K562 (cell line): Measurements from ENCODE around the gene IFNG-AS1. TPM values are rescaled to one million over a fixed set of nuclear protein-coding genes. Genes with fewer than 3 reads are reported as not detected.
A peak's percentile ranks its signal among the peaks of the same experiment; 100 is the strongest.

ENCODE experiments used
- ATAC-seq: fragments of 200-7000 bp; cut with Tn5 transposase; 3 replicates; pipeline ENCODE4 v1.9.1; 2020; ENCODE audit warnings: moderate library complexity
- BruUV-seq: library from RNA; stranded (reverse); fragments of 400-500 nt; replicated peaks from 2 replicates; lab custom pipeline; 2021; lab: Mats Ljungman, UMichigan
- CTCF ChIA-PET: fragments of 300-600 bp; formaldehyde crosslinking; extraction: SDS; loops from one replicate; lab custom pipeline; 2021; ENCODE audit warnings: low intra/inter-chr PET ratio; lab: Yijun Ruan, JAX
- POLR2A ChIA-PET: fragments of 300-600, 350-650 bp; sonication (Branson Sonifier 250); formaldehyde crosslinking; extraction: SDS; loops from one replicate; lab custom pipeline; 2021; ENCODE audit warnings: antibody characterized with exemption, inconsistent platforms; lab: Yijun Ruan, JAX
- DNase-seq, 4 experiments: peaks; one replicate each; pipeline versions ENCODE4 v3.0.0 to v3.0.0-alpha.2; 2011 to 2018; ENCODE audit warnings: low spot score in 3 of 4, mixed read lengths in 3 of 4; ENCODE audit errors: extremely low read depth in 1 of 4
- FAIRE-seq: peaks from 2 replicates; lab custom pipeline; 2011; peaks lifted over from hg19 to GRCh38; lab: Jason Lieb, UNC
- H2AFZ ChIP-seq: 2 replicates; pipeline ENCODE4 v1.6.0; 2011; ENCODE audit warnings: low read depth, low read length, control low read depth, inconsistent platforms
- H3K27ac ChIP-seq: fragments of 200-600 bp; 3 replicates; pipeline ENCODE4 v1.8.0; 2011; ENCODE audit warnings: low read depth, mild to moderate bottlenecking, control low read depth, inconsistent platforms, low read length, moderate library complexity, mixed read lengths; ENCODE audit errors: extremely low read depth
- H3K27me3 ChIP-seq, 2 experiments: fragments of 300-600 bp in 1 of 2; 2 replicates in 1 of 2; 3 replicates in 1 of 2; pipeline versions ENCODE4 v1.6.0 to v1.8.0; 2011; ENCODE audit warnings: inconsistent platforms in 2 of 2, low read length in 2 of 2, mild to moderate bottlenecking in 1 of 2, mixed read lengths in 1 of 2, moderate library complexity in 1 of 2; ENCODE audit not compliant: control insufficient read depth in 2 of 2, insufficient read depth in 2 of 2
- H3K36me3 ChIP-seq: fragments of 300-600 bp; 3 replicates; pipeline ENCODE4 v1.8.0; 2011; ENCODE audit warnings: mild to moderate bottlenecking, low read length, inconsistent platforms; ENCODE audit not compliant: control insufficient read depth, insufficient read depth
- H3K4me1 ChIP-seq, 2 experiments: fragments of 200-600 bp in 1 of 2; replicated peaks in 1 of 2; 2 replicates in 1 of 2; 3 replicates in 1 of 2; pipeline versions ENCODE4 v1.5.1 to v1.8.0; 2011; ENCODE audit warnings: inconsistent platforms in 2 of 2, low read length in 2 of 2, mild to moderate bottlenecking in 1 of 2, mixed read lengths in 1 of 2, moderate library complexity in 1 of 2; ENCODE audit not compliant: control insufficient read depth in 2 of 2, insufficient read depth in 2 of 2
- H3K4me2 ChIP-seq: 2 replicates; pipeline ENCODE4 v1.6.1; 2011; ENCODE audit warnings: low read length, control low read depth, inconsistent platforms, mixed read lengths; ENCODE audit not compliant: insufficient read depth
- H3K4me3 ChIP-seq: fragments of 200-600 bp; sonication (generic), shearing (Covaris generic); 2 replicates; pipeline ENCODE4 v1.5.1; 2016; ENCODE audit warnings: control low read depth, inconsistent platforms
- H3K79me2 ChIP-seq: fragments of 200-600 bp; 3 replicates; pipeline ENCODE4 v1.8.0; 2011; ENCODE audit warnings: low read length, inconsistent platforms; ENCODE audit not compliant: control insufficient read depth, insufficient read depth
- H3K9ac ChIP-seq, 2 experiments: 2 replicates each; pipeline versions ENCODE4 v1.6.0 to v1.6.1; 2011; ENCODE audit warnings: low read depth in 2 of 2, low read length in 2 of 2, control low read depth in 1 of 2, inconsistent platforms in 1 of 2, mild to moderate bottlenecking in 1 of 2, mixed read lengths in 1 of 2; ENCODE audit not compliant: insufficient read depth in 1 of 2
- H3K9me1 ChIP-seq: one replicate; pipeline ENCODE4 v1.6.0; 2011; ENCODE audit warnings: inconsistent platforms, mild to moderate bottlenecking, low read length, moderate library complexity; ENCODE audit not compliant: control insufficient read depth, insufficient read depth
- H3K9me3 ChIP-seq: replicated peaks from 2 replicates; pipeline ENCODE4 v1.5.1; 2011; ENCODE audit warnings: low read depth, low read length, inconsistent platforms; ENCODE audit not compliant: control insufficient read depth, insufficient read depth
- H4K20me1 ChIP-seq: replicated peaks from 2 replicates; pipeline ENCODE4 v1.6.1; 2011; ENCODE audit warnings: low read length, inconsistent platforms, mixed read lengths; ENCODE audit not compliant: control insufficient read depth, insufficient read depth
- GTF2B ChIP-seq: IDR thresholded peaks from 2 replicates; pipeline ENCODE4 v1.6.1; 2011; ENCODE audit not compliant: insufficient read length; ENCODE audit errors: extremely low read depth
- HOXB6 ChIP-seq: fragments of 250-450 bp; sonication (Bioruptor Pico); IDR thresholded peaks from 2 replicates; pipeline ENCODE4 v1.5.1; 2022; ENCODE audit warnings: mild to moderate bottlenecking, borderline replicate concordance
- MAFG ChIP-seq: fragments of 450-650 bp; conservative IDR thresholded peaks from 2 replicates; pipeline ENCODE4 v1.6.1; 2016; ENCODE audit warnings: missing genetic modification characterization, missing compliant biosample characterization
- NFE2L1 ChIP-seq: fragments of 450-650 bp; IDR thresholded peaks from 2 replicates; pipeline ENCODE4 v1.6.1; 2016; ENCODE audit warnings: missing genetic modification characterization, low read depth, mild to moderate bottlenecking, missing compliant biosample characterization, moderate library complexity, borderline replicate concordance
- RBM17 ChIP-seq: fragments of 200-400 bp; formaldehyde crosslinking; IDR thresholded peaks from 2 replicates; pipeline ENCODE4 v1.6.1; 2017; ENCODE audit warnings: low read depth, mild to moderate bottlenecking, low read length, borderline replicate concordance
- RBM22 ChIP-seq: fragments of 200-400 bp; formaldehyde crosslinking; IDR thresholded peaks from 2 replicates; pipeline ENCODE4 v1.6.1; 2018; ENCODE audit warnings: low read length, low read depth; ENCODE audit not compliant: poor library complexity, severe bottlenecking
- ZNF408 ChIP-seq: fragments of 250-450 bp; sonication (Bioruptor Pico); IDR thresholded peaks from 2 replicates; pipeline ENCODE4 v1.4.0; 2020; ENCODE audit warnings: low read depth, mild to moderate bottlenecking, moderate library complexity
- WGBS: fragments of 100-300 bp; shearing (Covaris generic); methylation state at CpG from one replicate; pipeline ENCODE4 v1.1.6; 2016; ENCODE audit warnings: low coverage, mixed read lengths; ENCODE audit not compliant: insufficient coverage; ENCODE audit errors: missing lambda C conversion rate; 5-methylcytosine and 5-hydroxymethylcytosine counted together
- in situ Hi-C: fragments of 300-500 bp; cut with MboI; formaldehyde crosslinking; loops from 4 replicates; pipeline ENCODE4 v1.15.0; 2018; ENCODE audit warnings: inconsistent platforms, mixed read lengths
- intact Hi-C: fragments of 100-400 bp; cut with micrococcal nuclease; formaldehyde crosslinking; loops from 2 replicates; pipeline ENCODE4 v1.14.2; 2022
- polyA plus RNA-seq, 8 experiments: library from polyadenylated mRNA; depleted of rRNA in 4 of 8; stranded (reverse) in 5 of 8; unstranded in 3 of 8; fragments of >200 nt; fragmentation: Nextera tagmentation in 2 of 8; fragmentation: Illumina TruSeq in 1 of 8; extraction: Ambion mirVana in 2 of 8; extraction: Trizol in 1 of 8; gene quantifications; 2 replicates each; pipeline versions ENCODE4 v1.2.1 to v1.2.3, GENCODE V29; 2011 to 2014; ENCODE audit warnings: inconsistent platforms in 1 of 8, missing spikeins in 1 of 8
- total RNA-seq, 7 experiments: library from RNA; depleted of rRNA in 6 of 7; stranded (reverse); fragments of >200 nt in 6 of 7; fragmentation: Illumina TruSeq in 2 of 7; extraction: Trizol in 2 of 7; gene quantifications; 2 replicates each; pipeline versions ENCODE4 v1.2.1 to v1.2.3, GENCODE V29; 2011 to 2021; ENCODE audit warnings: low replicate concordance in 1 of 7
- TF ChIP-seq, protein P1 (sequence below): sonication (generic); formaldehyde crosslinking; IDR thresholded peaks from 2 replicates; pipeline ENCODE4 v1.8.1; 2023; ENCODE audit warnings: mild to moderate bottlenecking, missing genetic modification reagents

The IFNG-AS1 gene
- total and polyA plus RNA-seq, 9 of the 15 experiments (the other 6 are each of a cell fraction or from before 2014, with no cell fraction given): not detected

GRCh38 chr12:67968725-67969124 lies 20.5 kb upstream of the IFNG-AS1 start:
- POLR2A ChIA-PET: no interaction called here
- H3K27ac ChIP-seq: no peak overlapping the region
- ATAC-seq (no peak), FAIRE-seq (no peak), DNase-seq (no peak)
- H2AFZ ChIP-seq: no peak overlapping the region
- no peaks in the 10 kb centered on the region; a peak in 1 of 5 replicates for H3K27me3 ChIP-seq
- in situ Hi-C loops (no loop called here), intact Hi-C loops (no loop called here)
- CTCF ChIA-PET: no interaction called here
- H3K9me1 ChIP-seq: no peaks in the 10 kb centered on the region
- H3K9me3 ChIP-seq: no peaks in the 10 kb centered on the region
- TF ChIP-seq GTF2B (no peak), NFE2L1 (tag) (0 out of 2 replicates have a peak, but pooled peaks have one; percentile 15), RBM17 (no peak), MAFG (tag) (peak; percentile 19; the same call in 1 of the 2 replicates), ZNF408 (no peak), HOXB6 (CRISPR knock-in tag) (no peak), RBM22 (no peak)
- TF ChIP-seq, protein P1, sequence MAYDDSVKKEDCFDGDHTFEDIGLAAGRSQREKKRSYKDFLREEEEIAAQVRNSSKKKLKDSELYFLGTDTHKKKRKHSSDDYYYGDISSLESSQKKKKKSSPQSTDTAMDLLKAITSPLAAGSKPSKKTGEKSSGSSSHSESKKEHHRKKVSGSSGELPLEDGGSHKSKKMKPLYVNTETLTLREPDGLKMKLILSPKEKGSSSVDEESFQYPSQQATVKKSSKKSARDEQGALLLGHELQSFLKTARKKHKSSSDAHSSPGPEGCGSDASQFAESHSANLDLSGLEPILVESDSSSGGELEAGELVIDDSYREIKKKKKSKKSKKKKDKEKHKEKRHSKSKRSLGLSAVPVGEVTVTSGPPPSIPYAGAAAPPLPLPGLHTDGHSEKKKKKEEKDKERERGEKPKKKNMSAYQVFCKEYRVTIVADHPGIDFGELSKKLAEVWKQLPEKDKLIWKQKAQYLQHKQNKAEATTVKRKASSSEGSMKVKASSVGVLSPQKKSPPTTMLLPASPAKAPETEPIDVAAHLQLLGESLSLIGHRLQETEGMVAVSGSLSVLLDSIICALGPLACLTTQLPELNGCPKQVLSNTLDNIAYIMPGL (CRISPR knock-in tag): no peak
- BruUV-seq: no TSS peak
- H3K36me3 ChIP-seq: no peaks in the 10 kb centered on the region
- H4K20me1 ChIP-seq: no peaks in the 10 kb centered on the region
- WGBS: 1% methylated on average over 4 of the region's 4 CpGs
- H3K4me2 ChIP-seq: no peak overlapping the region
- H3K4me1 ChIP-seq: no peaks in the 10 kb centered on the region
- H3K79me2 ChIP-seq: no peaks in the 10 kb centered on the region
- H3K4me3 ChIP-seq: no peak overlapping the region
- H3K9ac ChIP-seq: no peak overlapping the region
